Measurements from ENCODE around the gene GJC2.

GJC2 gene

GRCh38 chr1:228104526-228105269 is 45.0 kb upstream of the GJC2 start:
- no peak overlapping the region for H3K4me3 ChIP-seq (ENCODE audit: low read depth, low read length)
- no peak overlapping the region for H3K27ac ChIP-seq
- peaks cover 18% of the 10 kb centered on the region for H3K36me3 ChIP-seq (replicated peaks)

DNA sequence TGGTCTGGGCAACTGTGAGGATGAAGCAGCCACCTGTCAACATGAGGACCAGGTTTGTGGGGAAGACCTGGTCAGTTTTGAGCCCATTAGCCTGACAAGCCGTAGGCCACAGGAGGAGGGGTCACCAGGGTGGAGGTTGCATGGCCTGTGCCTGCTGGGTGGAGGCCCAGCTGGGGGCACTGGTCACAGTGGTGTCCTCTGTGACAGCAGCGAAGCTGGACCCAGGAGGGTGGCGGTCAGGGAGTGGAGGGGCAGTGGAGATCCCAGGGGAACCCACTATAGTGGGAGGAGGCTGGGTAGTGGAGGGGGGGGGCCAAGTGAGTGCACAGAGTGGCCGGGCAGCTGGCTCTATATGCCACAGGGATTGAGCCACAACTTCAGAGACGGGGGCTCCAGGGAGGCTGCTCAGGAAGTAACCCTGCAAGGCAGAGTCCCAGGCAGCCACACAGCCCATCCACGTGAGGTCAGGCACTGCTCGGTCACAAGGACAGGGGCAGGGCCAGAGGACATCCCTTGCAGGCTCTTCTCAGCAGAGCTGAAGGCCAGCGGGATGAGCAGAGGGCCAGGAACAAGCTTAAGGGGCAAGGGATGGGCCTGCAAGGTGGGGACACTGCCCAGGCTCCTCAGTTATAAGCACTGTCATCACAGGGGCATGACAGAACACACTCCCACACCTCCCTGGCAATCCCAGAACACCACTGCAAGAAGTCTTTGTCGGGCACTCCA is 44.3 kb upstream of the GJC2 start:
- DNase-seq: no peak
- in situ Hi-C loops (cut with HindIII; ENCODE audit: low pct_ligation_motif_present, low sequenced_read_pairs): no loop called here
- no peak overlapping the region for H3K4me3 ChIP-seq (ENCODE audit: low read depth, low read length)
- no peak overlapping the region for H3K27ac ChIP-seq
- no peak for TF ChIP-seq CTCF (IDR thresholded peaks at IDR 0.05; ENCODE audit: low read depth, low read length, missing control alignments)
- peaks cover 11% of the 10 kb centered on the region for H3K36me3 ChIP-seq (replicated peaks)
- H3K27me3 ChIP-seq (replicated peaks): no peaks in the 10 kb centered on the region

More at GRCh38 chr1:228104526-228105269, 45.0 kb upstream of the GJC2 start:
- in situ Hi-C loops (cut with HindIII; ENCODE audit: low pct_ligation_motif_present, low sequenced_read_pairs): no loop called here
- no peak for TF ChIP-seq CTCF (IDR thresholded peaks at IDR 0.05; ENCODE audit: low read depth, low read length, missing control alignments)
- no peaks in the 10 kb centered on the region for H3K27me3 ChIP-seq (replicated peaks)
- DNase-seq: no peak

DNA sequence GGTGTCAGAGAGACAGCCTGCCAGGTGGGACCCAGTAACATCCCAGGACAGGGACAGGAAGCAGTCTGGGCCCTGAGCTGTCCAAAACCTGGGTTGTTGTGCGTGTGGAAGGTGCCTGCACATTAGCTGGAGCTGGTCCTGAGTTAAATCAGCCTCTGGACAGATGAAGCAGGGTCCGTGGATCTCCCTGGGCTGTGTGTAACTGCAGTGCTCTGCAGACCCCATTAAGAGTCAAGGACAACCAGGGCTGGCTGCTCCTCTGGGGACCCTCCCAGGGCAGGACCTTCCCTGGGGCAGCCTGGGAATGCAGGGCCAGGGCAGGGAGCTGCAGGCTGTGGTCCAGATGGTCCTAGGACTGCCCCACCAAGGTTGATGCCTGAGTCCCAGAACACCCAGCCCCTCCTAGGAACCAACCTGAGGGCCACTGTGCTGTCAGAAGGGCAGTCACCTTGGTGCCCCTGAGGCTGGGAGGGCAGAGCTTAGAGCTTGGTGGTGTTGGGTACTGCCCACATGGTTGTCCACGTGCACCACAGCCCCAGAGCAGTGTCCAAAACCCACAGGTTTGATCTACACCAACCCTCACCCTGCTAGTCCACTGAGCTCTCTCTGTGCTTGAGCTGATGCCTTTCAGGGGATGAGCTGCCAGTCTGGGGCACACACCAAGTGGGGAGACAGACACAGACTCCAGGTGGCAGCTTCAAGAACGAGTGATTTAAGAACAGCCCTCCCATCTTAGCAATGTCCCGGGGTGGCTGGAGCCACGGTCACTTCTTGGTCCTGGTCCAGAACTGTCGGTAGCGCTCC is 43.5 kb upstream of the GJC2 start:
- TF ChIP-seq CTCF (IDR thresholded peaks at IDR 0.05; ENCODE audit: low read depth, low read length, missing control alignments): no peak
- no peaks in the 10 kb centered on the region for H3K27me3 ChIP-seq (replicated peaks)
- no peak for DNase-seq
- no peak overlapping the region for H3K4me3 ChIP-seq (ENCODE audit: low read depth, low read length)
- no peak overlapping the region for H3K27ac ChIP-seq
- in situ Hi-C loops (cut with HindIII; ENCODE audit: low pct_ligation_motif_present, low sequenced_read_pairs): no loop called here
- H3K36me3 ChIP-seq (replicated peaks): peaks cover 6% of the 10 kb centered on the region

- DNase-seq: no peak
- TF ChIP-seq CTCF (IDR thresholded peaks at IDR 0.05; ENCODE audit: low read depth, low read length, missing control alignments): no peak
- in situ Hi-C loops (cut with HindIII; ENCODE audit: low pct_ligation_motif_present, low sequenced_read_pairs): no loop called here
- Histone ChIP-seq H3K27me3 (replicated peaks) (no peaks in the 10 kb centered on the region), H3K4me3 (ENCODE audit: low read depth, low read length) (no peak overlapping the region), H3K27ac (no peak overlapping the region), H3K36me3 (replicated peaks) (peaks cover 6% of the 10 kb centered on the region)
Observed at GRCh38 chr1:228106800-228107054, 43.0 kb upstream of the GJC2 start.

DNA sequence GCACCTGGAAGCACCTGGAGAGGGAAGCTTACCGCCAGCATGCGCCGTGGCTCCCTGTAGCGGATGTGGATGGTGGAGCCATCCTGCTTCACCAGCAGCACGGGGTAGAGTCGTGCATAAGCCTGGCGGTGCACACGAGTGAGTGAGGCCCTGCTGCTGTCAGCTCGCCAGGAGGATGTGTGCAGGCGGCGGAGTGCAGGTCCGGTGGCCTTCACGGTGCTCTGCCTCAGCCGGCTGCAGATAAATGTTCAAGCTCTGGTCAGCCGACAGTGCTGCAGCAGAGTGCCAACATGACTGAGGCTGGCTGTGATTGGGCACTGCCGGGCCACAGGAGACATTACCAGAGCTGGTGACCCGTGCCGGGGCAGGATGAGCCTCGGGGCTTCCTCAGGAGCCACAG is 42.1 kb upstream of the GJC2 start:
- H3K27ac ChIP-seq: no peak overlapping the region
- peaks cover 6% of the 10 kb centered on the region for H3K36me3 ChIP-seq (replicated peaks)
- in situ Hi-C loops (cut with HindIII; ENCODE audit: low pct_ligation_motif_present, low sequenced_read_pairs): no loop called here
- DNase-seq: no peak
- no peak overlapping the region for H3K4me3 ChIP-seq (ENCODE audit: low read depth, low read length)
- H3K27me3 ChIP-seq (replicated peaks): no peaks in the 10 kb centered on the region
- TF ChIP-seq CTCF (IDR thresholded peaks at IDR 0.05; ENCODE audit: low read depth, low read length, missing control alignments): no peak

All from brain microvascular endothelial cell (primary cell).